Keratinocyte (primary cell): ENCODE measurements around the gene TRIL. TPM values are rescaled to one million over a fixed set of nuclear protein-coding genes. Genes with fewer than 3 reads are reported as not detected.
A peak's percentile ranks its signal among the peaks of the same experiment; 100 is the strongest.

Experiments
- DNase-seq: peaks from one replicate; pipeline ENCODE4 v3.0.0-alpha.2; 2011; ENCODE audit warnings: low read depth, missing footprints, low spot score
- FAIRE-seq: peaks from 2 replicates; lab custom pipeline; 2011; peaks lifted over from hg19 to GRCh38; lab: Jason Lieb, UNC
- H2AFZ ChIP-seq: 2 replicates; pipeline ENCODE4 v1.6.0; 2012; ENCODE audit warnings: low read length, control low read depth, inconsistent platforms; ENCODE audit not compliant: control insufficient read depth
- H3K27ac ChIP-seq: 2 replicates; pipeline ENCODE4 v1.5.1; 2011; ENCODE audit warnings: low read length; ENCODE audit not compliant: control insufficient read depth, insufficient read depth
- H3K27me3 ChIP-seq: 3 replicates; pipeline ENCODE4 v1.6.0; 2011; ENCODE audit warnings: low read length; ENCODE audit not compliant: control insufficient read depth, insufficient read depth; ENCODE audit errors: extremely low read depth
- H3K36me3 ChIP-seq, 2 experiments: 2 replicates in 1 of 2; 3 replicates in 1 of 2; pipeline ENCODE4 v1.5.1; 2011; ENCODE audit warnings: low read length in 2 of 2, mild to moderate bottlenecking in 1 of 2; ENCODE audit not compliant: control insufficient read depth in 2 of 2, insufficient read depth in 2 of 2; ENCODE audit errors: extremely low read depth in 1 of 2
- H3K4me1 ChIP-seq: 3 replicates; pipeline ENCODE4 v1.5.1; 2011; ENCODE audit warnings: low read length; ENCODE audit not compliant: control insufficient read depth, insufficient read depth; ENCODE audit errors: extremely low read depth
- H3K4me2 ChIP-seq: 3 replicates; pipeline ENCODE4 v1.6.0; 2011; ENCODE audit warnings: low read depth, low read length; ENCODE audit not compliant: control insufficient read depth, insufficient read depth; ENCODE audit errors: extremely low read depth
- H3K4me3 ChIP-seq, 3 experiments: fragments of 200-600 bp in 1 of 3; sonication (generic) in 1 of 3; 2 replicates in 2 of 3; 3 replicates in 1 of 3; pipeline ENCODE4 v1.5.1; 2011 to 2016; ENCODE audit warnings: low read length in 3 of 3, mild to moderate bottlenecking in 3 of 3, control low read depth in 2 of 3, inconsistent platforms in 1 of 3, low read depth in 1 of 3, mixed read lengths in 1 of 3, mixed run types in 1 of 3, moderate library complexity in 1 of 3; ENCODE audit not compliant: control insufficient read depth in 2 of 3, insufficient read depth in 2 of 3; ENCODE audit errors: extremely low read depth in 1 of 3
- H3K79me2 ChIP-seq: 2 replicates; pipeline ENCODE4 v1.6.0; 2012; ENCODE audit warnings: low read length; ENCODE audit not compliant: control insufficient read depth, insufficient read depth
- H3K9ac ChIP-seq: 3 replicates; pipeline ENCODE4 v1.6.0; 2011; ENCODE audit warnings: low read length; ENCODE audit not compliant: control insufficient read depth, insufficient read depth; ENCODE audit errors: extremely low read depth
- H3K9me1 ChIP-seq: 3 replicates; pipeline ENCODE4 v1.6.0; 2011; ENCODE audit warnings: low read length; ENCODE audit not compliant: control insufficient read depth, insufficient read depth; ENCODE audit errors: extremely low read depth
- H3K9me3 ChIP-seq: 2 replicates; pipeline ENCODE4 v1.5.1; 2012; ENCODE audit warnings: low read depth, low read length; ENCODE audit not compliant: control insufficient read depth
- H4K20me1 ChIP-seq: 3 replicates; pipeline ENCODE4 v1.6.0; 2011; ENCODE audit warnings: low read length; ENCODE audit not compliant: control insufficient read depth, insufficient read depth; ENCODE audit errors: extremely low read depth
- EZH2 ChIP-seq: IDR thresholded peaks from one replicate; pipeline ENCODE4 v1.6.1; 2012; ENCODE audit warnings: inconsistent platforms, mild to moderate bottlenecking, low read length, moderate library complexity
- dilution Hi-C: fragments of 300-500 bp; cut with MboI; formaldehyde crosslinking; loops from one replicate; pipeline ENCODE4 v1.7.0; 2020; ENCODE audit warnings: low sequenced_read_pairs; ENCODE audit not compliant: extremely low pct_ligation_motif_present
- polyA plus RNA-seq, 5 experiments: library from polyadenylated mRNA; depleted of rRNA in 3 of 5; stranded (reverse) in 3 of 5; stranded (forward) in 1 of 5; unstranded in 1 of 5; fragments of >200 nt; gene quantifications; 1 replicate in 1 of 5; 2 replicates in 3 of 5; 3 replicates in 1 of 5; pipeline versions ENCODE4 v1.2.1 to v1.2.3, GENCODE V29; 2011 to 2012; ENCODE audit warnings: missing spikeins in 2 of 5, low read depth in 1 of 5, low replicate concordance in 1 of 5
- TF ChIP-seq, protein P1 (sequence below), 3 experiments: IDR thresholded peaks in 1 of 3; conservative IDR thresholded peaks in 1 of 3; optimal IDR thresholded peaks in 1 of 3; 2 replicates in 2 of 3; 3 replicates in 1 of 3; pipeline versions ENCODE3 to v1.5.1; 2011; ENCODE audit warnings: low read length in 3 of 3, mild to moderate bottlenecking in 3 of 3, moderate library complexity in 2 of 3, control low read depth in 1 of 3, inconsistent platforms in 1 of 3; ENCODE audit not compliant: insufficient read depth in 2 of 3; ENCODE audit errors: extremely low read depth in 1 of 3

Gene TRIL
- polyA plus RNA-seq, 1 donor (not counting 4 experiments of a cell fraction or from before 2014, with no cell fraction given), result 0.03 TPM

DNA sequence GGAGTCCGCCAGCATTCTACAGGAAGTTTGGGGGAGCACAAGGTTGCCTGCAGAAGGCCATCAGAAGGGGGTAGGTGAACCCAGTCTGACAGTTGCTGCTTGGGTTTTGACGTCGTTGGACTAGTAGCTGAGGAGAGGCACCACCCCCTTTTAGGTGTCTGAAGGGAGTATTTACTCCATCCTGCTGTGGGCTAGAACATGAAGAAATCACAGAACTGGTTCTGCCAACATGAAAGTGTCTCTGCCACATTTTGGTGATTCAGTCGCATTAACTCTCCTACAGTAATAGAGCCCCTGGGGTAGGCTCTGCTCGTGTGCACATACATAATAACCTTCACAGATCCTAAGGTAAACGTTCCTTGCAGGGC lies 834 bp upstream of the TRIL start:
- Histone ChIP-seq H3K79me2 (no peaks in the 10 kb centered on the region), H3K27ac (no peak overlapping the region), H3K9ac (no peak overlapping the region), H3K27me3 (peaks cover 38% of the 10 kb centered on the region), H4K20me1 (no peaks in the 10 kb centered on the region), H2AFZ (no peak overlapping the region), H3K36me3 (no peaks in the 10 kb centered on the region), H3K4me3 (no peak overlapping the region), H3K4me1 (peaks cover 20% of the 10 kb centered on the region), H3K4me2 (no peak overlapping the region), H3K9me1 (no peaks in the 10 kb centered on the region), H3K9me3 (no peaks in the 10 kb centered on the region)
- dilution Hi-C loops, result no loop called here
- TF ChIP-seq, protein P1, sequence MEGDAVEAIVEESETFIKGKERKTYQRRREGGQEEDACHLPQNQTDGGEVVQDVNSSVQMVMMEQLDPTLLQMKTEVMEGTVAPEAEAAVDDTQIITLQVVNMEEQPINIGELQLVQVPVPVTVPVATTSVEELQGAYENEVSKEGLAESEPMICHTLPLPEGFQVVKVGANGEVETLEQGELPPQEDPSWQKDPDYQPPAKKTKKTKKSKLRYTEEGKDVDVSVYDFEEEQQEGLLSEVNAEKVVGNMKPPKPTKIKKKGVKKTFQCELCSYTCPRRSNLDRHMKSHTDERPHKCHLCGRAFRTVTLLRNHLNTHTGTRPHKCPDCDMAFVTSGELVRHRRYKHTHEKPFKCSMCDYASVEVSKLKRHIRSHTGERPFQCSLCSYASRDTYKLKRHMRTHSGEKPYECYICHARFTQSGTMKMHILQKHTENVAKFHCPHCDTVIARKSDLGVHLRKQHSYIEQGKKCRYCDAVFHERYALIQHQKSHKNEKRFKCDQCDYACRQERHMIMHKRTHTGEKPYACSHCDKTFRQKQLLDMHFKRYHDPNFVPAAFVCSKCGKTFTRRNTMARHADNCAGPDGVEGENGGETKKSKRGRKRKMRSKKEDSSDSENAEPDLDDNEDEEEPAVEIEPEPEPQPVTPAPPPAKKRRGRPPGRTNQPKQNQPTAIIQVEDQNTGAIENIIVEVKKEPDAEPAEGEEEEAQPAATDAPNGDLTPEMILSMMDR (optimal IDR thresholded peaks at IDR 0.05 in 1 of 3, IDR thresholded peaks at IDR 0.05 in 1 of 3, conservative IDR thresholded peaks at IDR 0.05 in 1 of 3; ENCODE audit: extremely low read depth in 1 of 3, insufficient read depth in 2 of 3, low read length in 3 of 3), result no peak
- TF ChIP-seq EZH2, result no peak
- FAIRE-seq (peak; percentile 20), DNase-seq (no peak)

DNA sequence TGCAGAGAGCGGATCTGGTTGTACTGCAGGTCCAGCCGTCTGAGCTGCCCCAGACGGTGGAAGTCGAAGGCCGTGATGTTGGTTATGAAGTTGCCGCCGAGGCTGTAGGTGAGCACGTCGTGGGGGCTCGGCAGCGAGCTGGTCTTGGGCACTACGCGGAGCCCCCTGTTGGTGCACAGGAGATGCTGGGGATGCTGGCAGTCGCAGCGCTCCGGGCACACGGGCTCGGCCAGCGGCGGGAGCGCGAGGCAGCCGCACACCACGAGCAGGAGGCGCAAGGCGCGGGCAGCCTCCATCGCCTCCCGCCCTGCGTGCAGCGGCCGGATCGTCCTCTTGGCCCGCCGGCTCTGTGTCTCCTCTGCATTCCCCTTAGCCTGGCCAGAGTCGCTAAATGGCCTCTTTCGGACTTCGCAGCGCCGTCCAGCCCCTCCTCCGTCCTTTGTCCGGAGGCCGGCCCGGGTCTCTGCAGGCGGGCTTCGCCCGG lies 337 bp downstream of the TRIL start:
- dilution Hi-C loops, result no loop called here
- peak overlapping the region; percentile 26 for H2AFZ ChIP-seq

More for the DNA sequence above, 337 bp downstream of the TRIL start:
- Histone ChIP-seq H3K4me3 (peak overlapping the region in 2 of 3 experiments; percentile 22 to 38), H3K36me3 (no peaks in the 10 kb centered on the region), H4K20me1 (no peaks in the 10 kb centered on the region), H3K4me1 (peaks cover 20% of the 10 kb centered on the region), H3K9ac (no peak overlapping the region), H3K79me2 (no peaks in the 10 kb centered on the region), H3K9me1 (no peaks in the 10 kb centered on the region), H3K27me3 (peaks cover 38% of the 10 kb centered on the region), H3K4me2 (peak overlapping the region; percentile 75), H3K9me3 (no peaks in the 10 kb centered on the region), H3K27ac (no peak overlapping the region)
- no peak for DNase-seq
- no peak for FAIRE-seq
- peak; percentile 55 for TF ChIP-seq EZH2
- TF ChIP-seq, protein P1 (optimal IDR thresholded peaks at IDR 0.05 in 1 of 3, IDR thresholded peaks at IDR 0.05 in 1 of 3, conservative IDR thresholded peaks at IDR 0.05 in 1 of 3; ENCODE audit: extremely low read depth in 1 of 3, insufficient read depth in 2 of 3, low read length in 3 of 3), result no peak
